Activated CD4-positive, alpha-beta T cell treated with anti-CD3 and anti-CD28 coated beads, Interleukin-2, amount 50 U/mL, for 16 hours (primary cell): ENCODE measurements around the gene KCNMA1.
A peak's percentile ranks its signal among the peaks of the same experiment; 100 is the strongest.

Source experiments
- DNase-seq: peaks from one replicate; pipeline ENCODE4 v3.0.0-alpha.2; 2020

The KCNMA1 gene

DNA sequence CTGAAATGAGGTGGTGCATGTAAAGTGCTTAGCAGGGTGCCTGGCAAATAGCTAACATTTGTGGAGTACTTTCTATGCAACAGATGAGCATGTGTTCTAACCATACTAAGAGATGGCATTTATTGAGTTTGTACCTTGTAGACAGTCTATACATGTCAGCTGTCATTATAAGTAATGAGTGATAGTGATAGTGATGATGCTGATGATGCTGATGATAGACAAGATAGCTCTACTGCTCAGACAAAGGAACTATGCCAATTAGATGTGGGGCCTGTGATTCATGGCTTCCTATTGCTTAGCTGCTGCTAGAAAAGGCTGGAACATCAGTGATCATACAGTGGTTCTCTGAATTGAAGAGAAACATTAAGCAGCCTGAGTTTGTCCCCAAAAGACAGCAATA is 585.8 kb downstream of the KCNMA1 start:
- no peak for DNase-seq

DNA sequence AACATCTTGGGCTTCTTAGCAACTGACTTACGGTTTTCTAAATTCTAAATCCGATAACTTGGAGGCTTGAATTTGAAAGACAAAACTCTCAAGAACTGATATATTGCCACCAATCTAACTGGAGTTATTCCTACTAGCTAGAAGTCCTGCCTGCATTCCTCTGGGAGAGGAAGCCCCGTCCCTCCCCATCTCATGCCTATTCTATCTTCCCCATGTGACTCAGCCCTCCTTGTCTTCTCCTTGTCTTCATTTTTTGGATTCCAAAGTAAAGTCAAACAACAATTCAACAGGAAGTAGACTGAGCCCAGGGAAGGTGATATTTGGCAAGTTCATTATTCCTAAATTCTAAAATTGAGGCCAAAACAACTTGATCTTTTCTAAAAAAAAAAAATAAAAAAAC is 587.7 kb downstream of the KCNMA1 start:
- no peak for DNase-seq

DNA sequence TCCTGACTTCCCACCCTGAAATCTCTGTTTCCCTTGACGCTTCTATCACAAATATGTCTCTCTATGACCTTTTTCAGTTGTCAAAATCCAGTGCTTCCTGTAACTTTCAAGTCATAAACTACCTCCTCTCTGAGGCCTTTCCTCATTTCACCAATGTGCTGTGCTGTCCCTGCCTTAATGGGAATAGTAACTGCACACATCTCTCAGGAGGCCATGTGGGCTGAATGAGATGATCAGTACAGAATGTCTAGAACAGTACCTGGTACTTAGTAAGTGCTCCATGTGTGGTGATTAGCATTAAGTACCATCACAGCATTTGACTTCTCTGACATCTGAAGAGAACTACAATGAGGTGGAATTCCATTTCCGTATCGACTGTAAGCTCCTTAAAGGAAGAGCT is 588.5 kb downstream of the KCNMA1 start:
- no peak for DNase-seq

DNA sequence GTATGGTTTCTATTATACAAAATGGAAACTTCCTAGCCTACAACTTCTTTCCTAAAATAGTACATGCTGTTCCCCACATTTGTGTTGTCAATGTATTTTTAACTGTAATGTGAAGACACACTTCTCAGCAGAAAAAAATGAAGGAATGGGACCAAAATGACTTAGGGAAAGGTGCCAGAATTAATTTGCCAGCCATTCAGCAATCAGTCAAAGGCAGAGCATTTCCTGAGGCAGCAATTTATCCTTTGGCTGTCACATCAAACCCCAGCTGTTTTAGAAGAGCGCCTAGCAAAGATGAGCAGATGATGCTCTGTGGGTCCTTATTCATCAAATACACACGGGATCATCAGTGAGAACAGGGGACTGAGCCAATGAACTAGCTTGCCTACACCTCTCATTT is 592.5 kb downstream of the KCNMA1 start:
- no peak for DNase-seq

DNA sequence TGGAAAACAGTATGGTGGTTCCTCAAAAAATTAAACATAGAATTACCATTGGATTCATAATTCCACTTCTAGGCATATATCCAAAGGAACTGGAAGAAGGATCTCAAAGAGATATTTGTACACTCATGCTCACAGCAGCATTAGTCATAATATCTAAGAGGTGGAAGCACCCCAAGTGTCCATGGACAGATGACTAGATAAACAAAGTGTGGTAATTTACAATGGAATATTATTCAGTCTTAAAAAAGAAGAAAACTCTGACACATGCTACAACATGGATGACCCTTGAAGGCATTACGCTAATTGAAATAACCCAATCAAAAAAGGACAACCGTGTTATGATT is 594.2 kb downstream of the KCNMA1 start:
- no peak for DNase-seq

DNA sequence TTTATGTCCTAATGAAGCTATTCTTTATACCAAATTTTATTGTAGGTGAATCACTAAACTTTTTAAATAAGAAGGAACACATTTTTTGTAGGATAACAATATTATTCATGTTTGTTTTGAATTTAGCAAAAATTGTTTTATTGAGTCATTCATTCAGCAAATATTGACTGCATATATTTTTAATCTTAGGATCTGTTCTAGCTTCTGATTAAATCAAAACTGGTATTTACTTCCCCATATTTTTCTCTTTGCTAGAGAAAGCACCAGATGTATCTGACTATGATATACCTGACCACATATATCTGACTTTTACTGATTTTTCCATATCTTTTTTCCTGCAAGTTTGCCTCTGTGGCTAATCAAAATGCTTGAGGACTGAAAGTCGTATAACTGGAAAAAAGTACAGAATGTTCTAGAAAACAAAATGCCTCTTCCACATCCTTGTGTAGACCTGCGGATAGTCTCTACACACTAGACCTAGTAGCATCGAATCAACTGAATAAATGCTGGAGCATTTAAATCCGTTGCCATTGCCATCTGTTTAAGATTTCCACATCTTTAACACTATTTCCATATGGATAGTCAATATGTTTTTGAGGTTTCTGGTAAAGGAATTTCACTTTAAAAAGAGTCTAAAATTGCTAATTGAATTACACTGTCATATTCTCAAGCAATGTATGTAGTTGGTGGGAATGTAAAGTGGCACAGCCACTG is 594.7 kb downstream of the KCNMA1 start:
- DNase-seq: no peak

DNA sequence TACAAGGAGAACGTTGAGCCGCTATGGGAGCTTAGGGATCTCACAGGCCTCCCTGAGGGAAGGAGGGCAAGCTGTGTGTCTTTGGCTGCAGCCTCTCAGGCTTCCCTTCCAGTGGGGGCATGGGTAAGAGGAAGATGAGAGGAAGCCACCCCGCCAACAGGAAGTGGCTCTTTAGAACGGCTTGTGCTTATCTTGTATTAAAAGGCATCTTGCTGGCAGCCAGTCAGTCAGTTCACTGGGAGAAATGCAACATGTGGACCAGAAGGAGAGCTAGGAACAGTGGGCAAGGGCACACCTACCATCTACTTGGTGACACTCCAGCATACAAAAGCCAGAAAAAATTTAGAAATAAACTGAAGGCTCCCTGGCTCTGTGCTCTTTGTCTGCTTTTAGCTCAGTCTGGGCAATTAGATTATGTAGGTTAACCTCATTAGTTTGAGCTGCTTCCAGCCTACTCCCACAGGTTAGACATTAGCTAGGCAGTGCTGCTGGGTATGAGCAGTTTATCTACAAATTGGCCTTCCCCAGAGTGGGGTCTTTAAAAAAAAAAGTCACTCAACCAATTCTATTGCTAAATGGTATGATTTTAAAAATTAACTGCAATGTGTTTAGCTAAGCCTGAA is 595.9 kb downstream of the KCNMA1 start:
- peak; percentile 2 for DNase-seq

DNA sequence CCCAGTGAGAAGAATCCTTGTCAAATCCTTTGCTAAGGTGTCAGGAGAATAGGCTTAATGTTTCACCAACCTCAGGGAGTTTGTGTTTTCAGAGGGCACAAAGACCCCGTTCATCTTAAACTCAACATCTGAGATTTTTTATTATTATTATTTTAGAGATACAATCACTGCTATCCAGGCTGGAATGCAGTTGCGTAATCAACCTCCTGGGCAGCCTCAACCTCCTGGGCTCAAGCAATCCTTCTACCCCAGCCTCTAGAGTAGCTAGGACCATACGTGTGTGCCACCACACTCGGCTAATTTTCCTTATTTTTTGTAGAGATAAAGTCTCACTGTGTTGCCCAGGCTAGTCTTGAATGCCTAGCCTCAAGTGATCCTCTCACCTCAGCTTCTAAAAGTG is 599.2 kb downstream of the KCNMA1 start:
- DNase-seq: no peak

DNA sequence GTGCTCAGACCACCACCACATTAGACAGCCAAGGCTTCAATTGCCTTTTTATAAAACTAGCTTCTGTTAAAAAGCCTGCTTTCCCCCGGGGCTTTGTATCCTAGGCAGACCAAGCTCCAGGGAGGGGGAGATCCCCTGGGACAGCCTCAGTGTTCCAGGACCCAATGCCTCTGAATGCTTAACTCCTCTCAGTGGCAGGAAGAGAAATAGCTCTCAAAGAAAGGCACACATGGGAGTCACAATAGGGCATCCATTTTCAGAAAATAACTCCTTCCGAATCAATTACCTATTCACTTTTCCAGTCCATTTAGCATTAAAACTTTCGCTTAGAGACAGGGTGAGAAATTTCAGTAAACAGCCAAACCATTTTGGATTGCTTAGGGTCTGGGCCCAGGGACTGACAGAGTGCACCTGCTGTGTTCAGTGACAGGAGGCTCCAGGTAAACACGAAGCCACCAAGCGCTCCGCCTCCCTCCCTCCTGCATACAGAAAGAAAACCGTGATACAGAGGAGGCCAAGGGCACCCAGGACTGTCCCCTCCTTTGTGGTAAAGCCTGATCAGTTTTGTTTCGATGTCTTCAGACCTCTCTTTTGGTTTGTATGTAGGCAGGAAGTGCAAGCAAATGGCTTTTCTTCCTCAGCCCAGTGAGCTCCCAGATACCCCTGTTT is 599.7 kb downstream of the KCNMA1 start:
- DNase-seq: no peak

DNA sequence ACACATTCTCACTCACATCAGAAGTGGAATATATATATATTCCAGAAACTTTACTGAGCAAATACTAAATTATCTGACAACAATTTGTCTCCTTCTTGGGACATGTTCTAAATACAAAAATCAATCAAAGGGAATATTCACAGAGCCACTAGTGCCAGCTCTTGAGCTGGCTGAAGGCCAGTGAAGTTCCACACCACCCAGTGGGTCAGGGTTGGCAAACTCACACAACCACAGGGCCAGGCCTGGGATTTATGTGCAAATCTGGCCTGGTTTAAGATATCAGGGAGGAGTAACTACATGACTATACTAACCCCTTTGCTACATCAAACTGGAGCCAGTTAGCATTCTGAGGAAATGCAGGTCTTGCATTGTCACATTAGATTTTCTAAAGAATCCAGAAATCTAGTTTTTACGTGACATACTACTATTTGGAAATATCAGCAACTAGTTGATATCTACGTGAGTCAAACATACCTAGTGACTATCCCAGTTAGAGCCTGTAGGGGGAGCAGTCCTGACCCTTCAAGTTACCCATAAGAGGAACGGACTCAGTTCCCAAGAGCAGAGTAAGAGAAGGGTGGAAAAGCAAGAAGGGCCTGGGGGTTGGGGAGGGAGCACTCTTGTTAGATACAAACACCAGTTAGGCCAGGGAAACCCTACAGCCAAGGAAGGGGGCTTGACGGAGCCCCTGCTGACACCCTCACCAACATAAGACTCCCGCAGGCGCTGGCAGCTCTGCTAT is 600.4 kb downstream of the KCNMA1 start:
- DNase-seq: peak; percentile 2

DNA sequence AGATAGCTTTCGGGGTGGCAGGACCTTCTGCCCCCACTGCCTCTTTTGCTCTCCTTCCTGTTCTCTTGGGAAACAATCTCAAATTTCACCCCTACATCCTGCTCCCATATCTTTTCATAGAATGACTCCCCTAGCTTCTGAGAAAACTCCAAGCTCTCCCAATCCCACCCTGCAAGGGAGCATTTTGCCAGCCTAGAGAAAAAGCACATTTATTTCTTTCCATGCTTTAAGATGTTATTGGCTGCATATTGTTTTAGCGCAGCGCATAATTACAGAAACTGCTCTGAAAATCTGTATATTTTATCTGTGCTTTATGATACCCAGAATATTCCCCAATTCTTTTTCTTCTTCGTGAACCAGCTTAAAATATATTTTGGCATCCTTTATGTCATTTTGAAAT is 601.3 kb downstream of the KCNMA1 start:
- DNase-seq: no peak

DNA sequence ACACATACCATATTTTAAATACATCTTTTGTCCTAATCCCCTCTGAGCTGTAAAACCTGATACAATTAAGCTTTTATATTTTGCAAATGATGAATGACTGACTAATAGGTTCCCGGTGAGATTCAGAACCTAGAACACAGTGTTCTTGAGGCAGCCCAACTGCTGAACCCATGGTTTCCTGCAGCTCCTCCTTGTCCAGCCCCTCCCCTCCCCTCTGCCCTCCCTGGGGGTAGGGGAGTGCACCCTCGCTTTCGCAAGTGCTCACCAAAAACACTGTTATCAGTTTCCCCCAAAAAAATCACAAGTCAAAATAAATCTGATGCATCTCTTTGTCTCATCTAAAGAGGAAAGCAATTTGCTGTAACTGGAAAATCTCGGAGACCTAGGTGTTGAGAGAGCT is 602.8 kb downstream of the KCNMA1 start:
- no peak for DNase-seq

DNA sequence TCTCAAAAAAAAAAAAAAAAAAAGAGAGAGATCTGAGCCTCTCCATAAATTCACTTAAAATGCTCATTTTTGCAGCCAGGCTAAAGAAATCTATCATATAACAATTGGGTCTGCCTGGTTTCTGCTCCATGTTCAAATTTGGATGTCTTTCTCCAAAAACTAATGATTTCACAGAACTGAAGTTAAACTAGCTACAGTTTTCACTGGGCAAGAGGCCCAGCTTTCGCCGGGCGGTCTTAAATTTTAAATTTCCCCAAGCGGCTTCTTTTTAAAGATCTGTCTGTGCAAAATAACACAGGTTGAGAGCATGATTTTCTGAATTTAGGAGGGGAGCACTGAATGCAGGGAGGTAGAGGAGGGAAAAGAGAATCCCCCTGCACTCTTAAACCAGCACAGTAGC is 603.4 kb downstream of the KCNMA1 start:
- no peak for DNase-seq

DNA sequence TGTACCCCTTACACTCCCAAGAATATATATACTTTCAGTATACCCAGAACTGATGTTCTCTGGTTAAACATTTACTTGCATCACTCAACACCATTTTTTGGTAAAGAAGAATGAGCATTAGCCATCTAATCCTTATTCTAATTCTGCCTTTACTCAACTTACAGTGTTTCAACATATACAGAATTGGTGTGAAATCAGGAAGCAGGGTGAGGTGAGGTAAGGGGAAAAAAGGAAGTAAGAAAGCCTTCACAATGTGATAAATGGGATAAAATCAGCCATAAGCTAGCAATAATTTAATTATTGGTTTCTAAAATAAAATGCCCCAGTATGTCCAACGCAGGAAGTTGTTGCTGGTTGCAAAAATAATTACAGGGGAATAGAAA is 605.4 kb downstream of the KCNMA1 start:
- DNase-seq: no peak

DNA sequence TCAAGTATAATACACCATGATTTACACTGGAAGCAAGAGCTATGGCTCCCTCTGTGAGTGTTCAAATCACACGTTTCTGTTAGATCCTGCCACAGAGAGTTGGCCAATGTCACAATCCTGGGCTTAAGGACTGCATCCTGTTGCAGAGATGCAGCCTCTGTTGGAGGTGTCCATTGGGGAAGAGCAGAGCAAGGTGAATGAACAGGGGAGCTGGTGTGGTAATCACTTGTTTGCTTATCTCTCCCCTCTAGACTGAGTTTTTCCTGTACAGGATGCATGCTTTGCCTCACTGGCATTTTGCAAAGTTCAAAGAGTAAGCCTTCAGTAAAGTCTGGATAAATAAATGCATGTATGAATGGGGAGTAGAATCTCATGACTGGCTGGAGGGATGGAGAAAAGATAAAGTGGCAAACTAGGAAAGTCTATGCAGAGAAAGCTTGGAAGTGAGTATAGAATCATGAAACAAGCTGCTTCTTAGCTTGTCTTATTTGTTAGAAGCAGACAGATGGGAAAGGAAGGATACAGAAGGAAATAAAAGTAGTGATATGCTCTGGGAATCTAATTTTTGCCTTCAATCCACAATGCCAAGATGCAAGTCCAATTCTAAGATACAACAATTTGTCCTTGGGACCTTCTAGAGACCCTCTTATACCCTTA is 605.9 kb downstream of the KCNMA1 start:
- DNase-seq: no peak

DNA sequence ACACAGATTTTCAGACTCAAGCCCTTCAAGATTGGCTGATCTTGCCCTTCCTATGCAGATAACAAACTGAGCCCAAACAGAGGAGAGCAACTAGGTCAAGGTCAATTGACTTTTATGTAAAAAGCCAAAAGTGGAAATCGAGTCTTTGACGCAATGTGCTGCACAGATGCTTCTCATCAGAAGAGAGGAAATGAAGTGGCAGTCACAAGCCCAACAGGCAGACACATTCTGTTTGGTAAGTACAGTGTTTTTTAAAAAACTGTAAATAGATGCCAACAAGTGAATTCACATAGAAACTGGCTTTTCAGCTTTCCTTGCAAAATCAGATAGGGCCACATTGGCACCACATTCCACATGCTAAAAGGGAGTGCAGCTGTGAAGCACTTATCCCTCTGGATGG is 606.6 kb downstream of the KCNMA1 start:
- DNase-seq: no peak

DNA sequence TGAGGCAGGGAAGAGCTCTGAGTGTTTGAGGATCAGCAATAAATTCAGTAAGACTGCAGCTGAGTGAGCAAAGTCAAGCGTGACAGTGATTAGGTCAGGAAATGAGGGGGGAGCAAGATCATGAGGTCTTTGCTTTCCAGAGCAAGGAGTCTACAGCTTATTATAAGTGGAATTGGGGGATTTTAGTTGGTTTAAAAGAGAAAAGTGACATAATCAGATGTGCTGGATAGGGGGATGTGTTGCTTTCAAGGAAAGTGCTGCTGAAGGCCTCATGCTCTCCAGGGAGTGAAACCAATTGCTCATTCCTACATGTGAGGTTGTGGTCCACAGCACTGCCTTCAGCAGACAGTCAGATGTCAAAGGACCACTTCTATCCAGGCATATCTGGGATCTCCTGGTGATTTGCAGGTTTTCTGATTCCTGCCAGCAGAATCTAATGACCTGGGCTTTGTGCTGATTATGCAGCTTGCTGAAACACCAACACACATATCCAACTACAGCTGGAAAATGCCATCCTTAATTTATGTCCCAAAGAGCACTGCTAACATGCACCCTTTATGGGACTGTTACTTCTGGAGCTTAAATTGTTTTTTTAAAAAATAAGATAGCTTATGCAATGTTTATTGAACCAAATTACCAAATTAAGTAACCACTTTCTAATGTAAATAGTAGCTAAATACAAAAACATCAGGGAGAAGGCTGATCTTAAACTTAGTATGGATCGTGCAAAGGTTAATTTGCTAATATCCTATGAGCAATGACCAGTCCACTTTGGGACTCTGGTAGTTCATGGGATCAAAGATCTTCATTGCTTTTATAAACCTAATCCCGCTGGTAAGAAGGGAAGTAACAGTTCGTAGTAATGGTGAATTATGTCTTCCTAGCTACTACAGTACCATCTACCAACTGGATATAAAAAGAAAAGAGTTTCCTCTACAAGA is 607.6 kb downstream of the KCNMA1 start:
- no peak for DNase-seq

DNA sequence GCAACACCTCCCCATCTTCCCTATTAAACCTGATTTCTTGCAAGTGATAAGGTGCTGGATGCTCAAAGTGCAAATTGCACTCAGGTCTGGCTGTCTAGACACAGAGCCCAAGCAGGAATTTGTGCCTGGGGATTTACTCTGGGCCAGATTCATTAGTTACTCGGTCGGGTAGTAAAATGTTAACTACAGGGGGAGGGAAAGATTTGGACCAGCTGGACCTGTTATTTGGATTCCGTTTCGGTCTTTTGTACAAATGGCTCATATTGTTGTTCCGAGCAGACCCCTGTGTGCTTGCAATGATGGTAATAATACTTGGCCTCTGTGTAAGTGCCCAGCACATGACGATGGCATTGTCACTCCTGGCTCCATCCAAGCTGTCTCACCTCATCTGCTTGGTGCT is 609.6 kb downstream of the KCNMA1 start:
- DNase-seq: no peak

DNA sequence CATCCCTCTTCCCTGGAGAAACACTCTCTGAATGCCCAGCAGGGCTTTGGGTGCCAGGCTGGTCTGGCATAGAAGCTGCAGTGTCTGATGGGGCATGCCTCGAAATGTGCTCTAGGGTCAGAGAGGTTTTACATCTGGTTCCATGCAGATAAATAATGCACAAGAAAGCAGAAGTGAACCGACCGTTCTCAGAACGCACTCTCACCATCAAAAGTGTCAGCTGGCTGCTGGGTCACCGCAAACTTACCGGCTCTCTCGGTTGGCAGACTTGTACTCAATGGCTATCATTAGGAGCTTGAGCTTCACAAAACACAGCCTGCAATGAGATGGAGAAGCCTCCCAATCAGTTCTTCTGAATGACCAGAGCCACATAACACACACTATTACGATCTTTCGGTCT is 610.0 kb downstream of the KCNMA1 start:
- DNase-seq: no peak

DNA sequence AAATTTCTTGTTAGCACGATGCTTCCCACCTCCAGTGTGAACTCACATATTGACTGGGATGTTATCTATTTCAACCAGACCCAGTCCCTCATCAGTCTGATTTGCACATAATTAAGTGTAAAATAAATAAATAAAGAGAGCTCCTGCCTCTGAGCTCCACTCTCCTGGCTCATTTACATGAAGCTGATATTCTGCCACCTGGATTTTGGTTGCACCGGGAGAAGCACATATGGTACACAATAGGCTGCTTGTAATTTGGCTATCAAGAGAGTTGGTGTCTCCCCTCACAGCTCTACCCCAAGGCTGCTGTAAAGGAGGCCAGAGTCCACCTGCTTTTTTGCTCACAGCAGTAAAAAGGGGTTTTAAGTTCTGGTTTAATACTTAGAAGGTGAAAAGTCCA is 610.5 kb downstream of the KCNMA1 start:
- DNase-seq: no peak

DNA sequence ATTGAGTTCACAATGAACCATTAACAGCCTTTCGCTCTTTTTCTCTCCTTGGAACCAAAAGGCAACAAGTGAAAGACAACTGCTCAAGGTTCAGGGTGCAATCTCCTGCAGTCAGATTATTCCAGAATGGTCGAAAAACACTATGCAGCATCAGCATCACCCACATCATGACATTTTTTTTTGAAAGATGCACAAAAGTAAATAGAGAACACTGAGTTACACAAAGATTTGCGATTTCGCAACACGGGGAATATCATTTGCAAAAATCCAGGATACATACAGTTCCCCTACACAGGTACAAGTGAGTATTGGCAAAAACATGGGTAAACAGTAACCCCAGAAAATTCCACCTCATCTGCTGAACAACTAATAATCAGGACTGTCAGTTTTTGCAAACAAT is 611.5 kb downstream of the KCNMA1 start:
- DNase-seq: no peak

DNA sequence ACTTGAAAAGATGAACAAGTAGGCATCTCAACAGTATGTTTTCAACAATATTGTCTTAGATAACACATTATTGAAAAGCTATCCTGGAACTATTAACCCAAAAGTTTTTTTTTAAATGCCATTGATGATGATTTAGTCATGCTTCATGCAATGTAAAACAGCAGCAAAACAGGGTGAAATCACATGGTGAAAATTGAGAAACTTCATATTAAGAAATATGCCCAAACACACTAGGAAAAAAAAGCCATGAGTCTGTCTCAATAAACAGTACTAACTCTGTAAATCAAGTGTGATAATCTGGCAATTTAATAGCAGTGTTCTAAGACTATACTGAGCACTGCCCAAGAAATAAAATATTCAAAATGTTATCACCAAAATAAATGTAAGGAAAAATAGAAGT is 613.1 kb downstream of the KCNMA1 start:
- DNase-seq: no peak
